Inferior parietal cortex (tissue), 1 donor: ENCODE measurements around the gene CLSTN3.
"Not testable (repeated sequence)": the region's sequence is repeated elsewhere in the genome, so short reads cannot be mapped to it uniquely, and the experiment has no call there.

ENCODE experiments used
- DNase-seq: peaks from one replicate; pipeline ENCODE4 v3.0.0-alpha.2; 2016; ENCODE audit errors: extremely low spot score

CLSTN3 gene

GRCh38 chr12:7150356-7150755 lies 20.2 kb downstream of the CLSTN3 start:
- DNase-seq, result no peak

GRCh38 chr12:7150841-7151240 lies 20.7 kb downstream of the CLSTN3 start:
- no peak for DNase-seq

DNA sequence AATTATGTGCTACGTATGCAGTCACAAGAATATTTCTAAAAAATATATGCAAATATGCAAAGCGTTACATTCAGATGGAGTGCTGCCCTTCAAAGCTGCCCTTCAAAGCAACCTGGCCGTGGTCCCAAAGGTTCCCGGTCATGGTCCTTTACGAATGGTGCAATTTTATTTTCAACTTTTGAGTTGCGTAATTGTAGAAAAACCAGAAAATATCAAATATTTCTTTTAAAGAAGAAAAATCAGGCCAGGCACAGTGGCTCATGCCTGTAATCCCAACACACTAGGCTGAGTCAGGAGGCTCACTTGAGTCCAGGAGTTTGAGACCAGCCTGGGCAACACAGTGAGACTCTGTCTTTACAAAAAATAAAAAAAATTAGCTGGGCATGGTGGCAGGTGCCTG lies 21.4 kb downstream of the CLSTN3 start:
- no peak for DNase-seq

DNA sequence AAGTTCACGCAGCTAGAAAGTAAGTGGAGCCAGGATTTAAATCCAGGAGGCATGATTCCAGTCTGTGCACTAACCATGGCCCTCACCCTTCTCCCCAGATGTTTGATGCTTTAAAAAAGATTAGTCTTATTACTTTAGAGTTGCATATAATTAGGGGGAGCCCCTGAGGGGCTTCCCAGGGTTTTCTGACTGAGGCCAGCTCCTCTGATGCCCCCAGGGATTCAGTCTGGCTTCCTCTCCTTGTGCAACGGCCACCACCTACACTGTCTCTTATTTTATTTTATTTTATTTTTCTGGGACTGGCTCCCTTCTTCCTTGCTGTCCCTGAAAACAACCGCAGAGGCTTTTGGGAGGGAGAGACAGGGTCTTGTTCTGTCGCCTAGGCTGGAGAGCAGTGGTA lies 22.6 kb downstream of the CLSTN3 start:
- DNase-seq, result no peak

DNA sequence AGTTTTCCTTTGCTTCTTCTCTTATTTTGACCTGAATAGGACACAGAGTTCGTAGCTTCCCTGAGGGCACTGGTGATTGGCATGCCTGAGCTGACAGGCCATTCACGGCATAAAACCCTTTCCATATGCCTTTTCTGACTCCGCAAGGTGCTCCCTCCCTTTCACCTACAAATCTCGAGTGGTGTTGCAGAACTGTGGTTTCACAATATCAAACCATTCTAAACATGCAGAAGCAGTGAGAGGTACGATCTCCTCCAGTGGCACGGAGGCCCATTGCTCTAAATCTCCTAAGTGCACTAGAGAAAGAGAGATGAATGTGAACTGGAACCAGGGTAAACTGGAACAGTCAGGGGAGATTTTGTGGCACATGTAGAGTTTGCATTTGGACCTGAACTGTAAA lies 23.9 kb downstream of the CLSTN3 start:
- DNase-seq, result no peak

DNA sequence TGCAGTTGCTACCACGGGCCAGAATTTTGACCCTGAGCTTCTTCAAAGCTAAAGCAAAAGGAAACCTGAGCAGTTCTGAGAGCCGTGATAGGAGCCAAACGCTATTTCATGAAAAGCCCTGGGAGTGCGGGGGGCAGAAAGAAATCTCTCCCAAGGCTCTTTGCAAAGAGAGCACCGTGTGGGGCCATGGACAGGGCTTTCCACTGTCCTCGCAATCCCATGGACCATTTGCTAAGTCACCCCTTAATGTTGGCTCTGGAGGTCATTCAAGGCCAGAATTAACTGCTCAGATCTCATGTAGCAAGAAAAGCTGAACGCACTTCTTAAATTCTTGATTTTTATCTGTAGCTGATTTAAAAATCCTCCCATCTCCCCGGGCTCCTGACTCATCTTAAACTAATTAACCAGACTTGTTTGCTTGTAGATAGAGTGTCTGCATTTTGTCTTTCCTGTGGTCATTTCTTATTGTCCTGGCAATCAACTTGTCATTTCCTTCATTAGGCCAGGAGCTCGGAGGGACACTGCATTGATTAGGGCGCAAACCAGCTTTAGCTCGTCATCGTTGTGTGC lies 24.8 kb downstream of the CLSTN3 start:
- DNase-seq, result no peak

- DNase-seq, result no peak
Measured at GRCh38 chr12:7155471-7156034, 25.4 kb downstream of the CLSTN3 start.

DNA sequence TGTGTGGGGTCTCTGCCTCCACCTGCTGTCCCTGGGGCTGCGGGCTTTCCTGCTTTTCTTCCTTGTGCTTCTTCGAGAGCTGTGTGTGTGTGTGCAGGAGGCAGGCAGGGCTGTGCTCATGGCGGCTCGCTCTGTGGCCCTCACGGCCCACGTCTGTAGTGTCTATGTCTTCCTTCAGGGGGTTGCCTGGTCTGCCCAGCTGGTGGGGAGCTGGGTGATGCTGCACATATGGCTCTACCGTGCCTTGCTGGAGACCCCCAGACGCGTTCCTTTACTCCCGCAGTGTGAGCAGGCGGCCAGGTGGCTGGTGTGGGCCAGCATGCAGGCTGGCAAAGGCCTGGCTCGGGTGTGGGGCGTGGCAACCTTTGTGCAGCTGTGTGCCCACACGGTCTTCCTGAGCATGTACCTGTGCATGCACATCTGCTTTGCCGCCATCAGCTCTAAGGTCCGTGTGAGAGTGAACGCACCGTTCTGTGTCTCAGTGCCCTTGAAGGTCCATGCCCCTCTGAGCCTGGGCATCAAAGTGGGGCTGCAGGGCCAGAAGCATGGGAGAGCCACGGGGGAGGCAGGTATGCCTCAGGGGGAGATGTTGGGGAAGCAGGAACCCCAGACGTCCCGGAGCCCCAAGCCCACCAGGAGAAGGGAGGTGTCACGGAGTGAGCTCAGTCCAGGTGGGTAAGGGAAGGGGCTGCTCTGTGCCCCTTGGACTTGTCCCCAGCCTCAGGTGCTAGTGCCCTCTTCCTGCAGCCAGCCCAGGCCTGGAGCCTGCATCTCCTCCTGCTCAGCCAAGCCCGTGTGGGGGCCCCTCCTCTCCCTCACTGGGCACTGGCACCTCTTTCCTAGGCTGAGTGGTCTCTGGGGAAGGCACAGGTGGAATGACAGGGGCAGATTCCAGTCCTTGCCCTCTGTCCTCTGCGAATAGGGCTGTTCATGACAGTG lies 26.4 kb downstream of the CLSTN3 start:
- DNase-seq, result no peak

DNA sequence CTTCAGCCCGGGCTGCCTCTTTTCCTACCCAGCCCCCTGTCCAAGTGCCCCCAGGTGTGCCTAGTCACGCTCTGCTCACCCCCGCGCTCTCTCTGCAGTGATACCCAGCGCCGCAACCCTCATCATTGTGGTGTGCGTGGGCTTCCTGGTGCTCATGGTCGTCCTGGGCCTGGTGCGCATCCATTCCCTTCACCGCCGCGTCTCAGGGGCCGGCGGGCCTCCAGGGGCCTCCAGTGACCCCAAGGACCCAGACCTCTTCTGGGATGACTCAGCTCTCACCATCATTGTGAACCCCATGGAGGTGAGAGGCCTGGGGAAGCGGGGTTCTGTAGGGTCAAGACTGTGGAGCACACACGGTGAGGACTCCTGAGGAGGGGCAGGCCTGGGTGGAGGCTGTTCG lies 27.2 kb downstream of the CLSTN3 start:
- DNase-seq, result no peak

- peak; percentile 26 for DNase-seq
Measured at GRCh38 chr12:7158781-7159609, 28.8 kb downstream of the CLSTN3 start.

DNA sequence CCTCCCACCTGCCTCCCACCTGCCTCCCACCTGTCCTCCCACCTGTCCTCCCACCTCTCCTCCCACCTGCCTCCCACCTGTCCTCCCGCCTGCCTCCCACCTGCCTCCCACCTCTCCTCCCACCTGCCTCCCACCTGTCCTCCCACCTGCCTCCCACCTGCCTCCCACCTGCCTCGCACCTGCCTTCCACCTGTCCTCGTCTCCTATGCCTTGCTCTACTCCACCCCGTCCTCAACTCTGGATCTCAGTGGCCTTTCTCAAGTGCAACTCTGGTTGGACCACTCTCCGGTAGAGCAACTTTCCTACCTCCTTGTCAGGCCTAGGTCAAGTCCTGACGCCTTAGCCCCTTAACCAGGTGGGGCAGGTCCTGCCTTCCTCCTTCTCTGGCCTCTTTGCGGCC lies 30.0 kb downstream of the CLSTN3 start:
- DNase-seq, result no peak

DNA sequence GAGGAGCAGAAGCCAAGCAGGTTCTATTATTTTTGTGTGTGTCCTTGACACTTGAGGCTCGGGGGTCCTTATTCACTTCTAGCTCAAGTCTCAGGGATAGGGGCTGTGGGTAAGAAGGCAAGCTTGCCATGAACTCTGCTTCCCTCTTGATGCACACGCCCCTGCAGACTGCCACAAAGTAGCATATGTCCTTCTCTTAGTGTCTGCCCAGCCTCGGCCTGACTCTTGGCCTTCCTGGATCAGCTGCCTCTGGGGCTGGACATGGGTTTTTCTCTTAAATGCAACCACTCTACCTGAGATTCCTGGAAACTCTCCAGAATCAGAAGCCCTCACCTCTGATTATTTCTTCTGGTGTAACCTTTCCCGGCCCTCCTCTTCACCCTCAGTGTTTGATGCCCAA lies 31.2 kb downstream of the CLSTN3 start:
- DNase-seq, result no peak

GRCh38 chr12:7161811-7162210 lies 31.6 kb downstream of the CLSTN3 start:
- no peak for DNase-seq

DNA sequence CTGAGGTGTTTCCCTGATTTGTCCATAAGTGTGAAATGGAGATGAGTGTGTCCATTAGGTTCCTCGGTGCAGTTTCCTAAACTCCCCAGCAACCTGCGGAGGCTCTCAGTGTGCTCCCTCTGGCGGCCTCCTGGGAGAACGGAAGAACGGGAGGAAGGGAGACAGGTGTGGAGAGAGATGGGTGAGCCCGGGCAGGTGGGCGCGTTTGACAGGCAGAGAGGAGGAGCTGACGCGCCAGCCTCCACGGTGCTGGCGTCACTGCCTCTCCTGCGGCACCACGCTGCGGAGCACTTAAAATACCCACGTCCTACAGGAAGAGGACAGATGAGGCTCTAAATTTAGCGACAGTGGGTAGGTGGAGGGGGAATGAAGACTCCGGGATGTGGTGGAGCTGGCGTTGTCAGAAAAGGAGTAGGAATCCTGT lies 32.5 kb downstream of the CLSTN3 start:
- peak; percentile 44 for DNase-seq

- DNase-seq, result no peak
Measured at GRCh38 chr12:7169951-7170350, 39.8 kb downstream of the CLSTN3 start.

GRCh38 chr12:7171854-7172253 lies 41.7 kb downstream of the CLSTN3 start:
- no peak for DNase-seq

DNA sequence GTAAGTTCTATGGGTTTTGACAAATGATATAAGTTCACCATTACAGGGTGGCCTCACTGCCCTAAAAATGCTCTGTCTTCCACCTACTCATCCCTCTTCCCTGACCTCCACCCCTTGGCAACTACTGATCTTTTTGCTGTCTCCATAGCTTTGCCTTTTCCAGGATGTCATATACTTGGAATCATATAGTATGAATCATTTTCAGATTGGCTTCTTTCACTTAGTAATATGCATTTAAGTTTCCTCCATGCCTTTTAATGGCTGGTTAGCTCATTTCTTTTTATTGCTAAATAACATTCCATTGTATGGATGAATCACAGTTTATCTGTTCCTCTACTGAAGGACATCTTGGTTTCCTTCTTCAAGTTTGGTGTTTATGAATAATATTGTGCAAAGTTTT lies 45.3 kb downstream of the CLSTN3 start:
- DNase-seq, result no peak

GRCh38 chr12:7176595-7176994 lies 46.4 kb downstream of the CLSTN3 start:
- no peak for DNase-seq

DNA sequence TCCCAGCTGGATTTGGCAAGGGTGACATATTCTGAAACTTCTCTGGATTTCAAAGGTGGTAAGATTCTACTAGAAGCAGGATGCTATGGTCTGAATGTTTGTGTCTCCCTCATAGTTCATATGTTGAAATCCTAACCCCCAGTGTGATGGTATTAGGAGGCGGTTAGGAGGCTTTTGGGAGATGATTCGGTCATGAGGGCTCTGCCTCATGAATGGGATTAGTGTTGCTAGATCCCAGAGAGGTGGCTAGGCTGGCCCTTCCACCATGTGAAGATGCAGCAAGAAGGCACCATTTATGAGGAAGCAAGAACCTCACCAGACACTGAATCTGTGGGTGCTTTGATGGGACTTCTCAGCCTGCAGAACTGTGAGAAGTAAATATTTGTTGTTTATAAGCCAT lies 48.3 kb downstream of the CLSTN3 start:
- no peak for DNase-seq

- no peak for DNase-seq
Measured at GRCh38 chr12:7180685-7181084, 50.5 kb downstream of the CLSTN3 start.

DNA sequence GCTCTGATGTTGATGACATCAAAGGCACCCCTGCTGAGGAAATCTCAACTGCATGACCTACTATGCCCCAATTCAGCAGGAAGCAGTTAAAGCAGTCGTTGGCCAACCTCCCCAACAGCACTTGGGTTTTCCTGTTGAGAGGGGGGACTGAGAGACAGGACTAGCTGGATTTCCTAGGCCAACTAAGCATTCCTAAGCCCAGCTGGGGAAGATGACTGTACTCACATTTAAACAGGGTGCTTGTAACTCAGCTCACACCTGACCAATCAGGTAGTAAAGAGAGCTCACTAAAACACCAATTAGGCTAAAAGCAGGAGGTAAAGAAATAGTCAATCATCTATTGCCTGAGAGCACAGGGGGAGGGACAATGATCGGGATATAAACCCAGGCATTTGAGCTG lies 55.9 kb downstream of the CLSTN3 start:
- DNase-seq, result not testable (repeated sequence)
